Activated naive CD8-positive, alpha-beta T cell treated with anti-CD3 and anti-CD28 coated beads for 36 hours (primary cell): Measurements from ENCODE around the gene TRAF3IP3. TPM values are rescaled to one million over a fixed set of nuclear protein-coding genes. Genes with fewer than 3 reads are reported as not detected.
A peak's percentile ranks its signal among the peaks of the same experiment; 100 is the strongest.
"Not testable (repeated sequence)": the region's sequence is repeated elsewhere in the genome, so short reads cannot be mapped to it uniquely, and the experiment has no call there.

ENCODE experiments used
- DNase-seq: peaks from one replicate; pipeline ENCODE4 v3.0.0; 2021
- H3K27ac Mint-ChIP-seq: one replicate; pipeline ENCODE4 v1.8.0; 2022; ENCODE audit warnings: mild to moderate bottlenecking, moderate library complexity, mixed read lengths
- H3K27me3 Mint-ChIP-seq: one replicate; pipeline ENCODE4 v1.8.0; 2022; ENCODE audit warnings: mild to moderate bottlenecking, mixed read lengths
- H3K36me3 Mint-ChIP-seq: one replicate; pipeline ENCODE4 v1.8.0; 2021; ENCODE audit warnings: mild to moderate bottlenecking, mixed read lengths
- H3K4me1 Mint-ChIP-seq: one replicate; pipeline ENCODE4 v1.8.0; 2021; ENCODE audit warnings: mixed read lengths
- H3K4me3 Mint-ChIP-seq: one replicate; pipeline ENCODE4 v1.8.0; 2022; ENCODE audit warnings: mild to moderate bottlenecking, moderate library complexity, mixed read lengths
- H3K9me3 Mint-ChIP-seq: one replicate; pipeline ENCODE4 v1.8.0; 2022; ENCODE audit warnings: mixed read lengths
- total RNA-seq, 2 experiments: library from RNA; stranded (reverse); gene quantifications; one replicate each; pipeline ENCODE4 v1.2.3, GENCODE V29; 2021

The TRAF3IP3 gene
- total RNA-seq, 2 experiments from 2014 or later: 194 to 204 TPM

DNA sequence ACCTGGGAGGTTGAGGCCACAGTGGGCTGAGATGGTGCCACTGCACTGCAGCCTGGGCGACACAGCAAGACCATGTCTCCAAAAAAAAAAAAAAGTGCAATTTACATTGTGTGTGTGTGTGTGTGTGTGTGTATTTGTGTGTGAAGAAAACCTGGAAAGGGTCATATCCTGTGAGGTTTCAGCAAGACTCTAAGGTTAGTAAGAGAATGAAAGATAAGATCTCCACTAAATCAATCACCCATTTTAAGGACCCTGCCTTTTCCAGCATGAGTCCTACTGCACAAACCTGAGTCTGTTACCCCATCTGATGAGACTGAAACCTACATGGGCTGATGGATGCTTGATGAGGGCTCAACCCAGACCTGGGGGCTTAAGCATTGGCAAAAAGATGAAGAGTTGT is 33.4 kb downstream of the TRAF3IP3 start:
- Mint-ChIP-seq H3K4me1 (peaks cover 7% of the 10 kb centered on the region), H3K4me3 (no peak overlapping the region), H3K27ac (no peak overlapping the region), H3K27me3 (peaks cover 3% of the 10 kb centered on the region), H3K9me3 (peaks cover 2% of the 10 kb centered on the region), H3K36me3 (peaks cover 10% of the 10 kb centered on the region)
- DNase-seq: no peak

DNA sequence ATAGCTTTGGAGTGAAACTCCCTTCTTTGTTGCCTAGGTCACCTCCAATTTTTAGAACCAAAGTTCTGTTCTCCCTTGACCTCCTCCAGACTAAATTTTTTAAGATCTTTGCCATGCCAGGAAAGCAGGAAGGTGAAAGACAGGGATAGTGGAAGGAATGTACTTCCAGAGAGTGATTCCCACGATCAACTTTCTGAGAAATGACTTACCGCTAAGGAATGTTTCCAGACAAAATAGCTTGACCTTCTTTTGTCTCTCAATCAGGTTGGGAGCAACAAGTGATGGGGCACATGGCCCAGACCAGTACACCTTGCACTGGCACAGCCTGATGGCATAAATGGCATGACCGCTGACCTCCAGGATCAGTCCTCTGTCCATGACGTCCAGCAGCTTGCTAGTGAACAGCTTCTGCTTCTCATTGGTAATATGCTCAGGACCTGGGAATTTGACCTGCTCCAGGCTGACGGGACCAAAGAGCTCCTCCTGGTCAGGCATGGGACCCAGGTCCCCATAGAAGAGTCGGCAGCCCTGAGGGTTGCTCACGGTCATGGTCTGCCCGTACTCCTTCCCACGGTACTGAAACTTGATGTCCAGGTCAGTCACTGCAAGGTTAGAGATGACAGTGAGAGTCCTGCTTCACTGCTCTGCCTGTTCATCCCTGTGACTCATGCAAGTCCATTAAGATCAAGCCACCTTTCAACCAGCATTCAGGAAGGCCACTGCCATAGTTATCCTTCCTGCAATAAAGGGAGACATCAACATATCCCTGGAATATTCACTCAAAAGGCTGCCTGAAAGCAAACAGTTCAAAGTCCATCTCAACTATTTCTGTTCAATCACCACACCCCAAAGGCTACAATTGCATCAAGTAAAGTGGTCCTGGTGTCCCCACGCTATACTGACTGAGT is 34.7 kb downstream of the TRAF3IP3 start:
- peaks cover 9% of the 10 kb centered on the region for H3K36me3 Mint-ChIP-seq
- no peak overlapping the region for H3K27ac Mint-ChIP-seq
- no peaks in the 10 kb centered on the region for H3K4me1 Mint-ChIP-seq
- H3K27me3 Mint-ChIP-seq: no peaks in the 10 kb centered on the region
- peaks cover under 1% of the 10 kb centered on the region for H3K9me3 Mint-ChIP-seq
- no peak for DNase-seq
- no peak overlapping the region for H3K4me3 Mint-ChIP-seq

DNA sequence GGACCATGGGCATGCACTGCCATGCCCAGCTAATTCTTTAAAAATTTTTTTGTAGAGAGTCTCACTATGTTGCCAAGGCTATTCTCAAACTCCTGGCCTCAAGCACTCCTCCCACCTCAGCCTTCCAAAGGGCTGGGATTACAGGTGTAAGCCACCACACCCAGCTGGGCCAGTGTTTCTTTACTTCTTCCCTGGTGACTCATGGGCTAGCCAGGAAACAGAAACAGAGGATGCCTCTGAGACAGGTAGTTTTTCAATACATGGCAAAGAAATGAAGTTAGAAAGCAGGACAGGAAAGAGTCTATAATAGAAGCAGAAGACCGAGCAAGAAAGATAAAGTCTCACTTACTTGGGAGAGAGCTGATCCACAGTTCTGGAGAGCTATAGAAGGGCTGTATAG is 36.1 kb downstream of the TRAF3IP3 start:
- H3K4me1 Mint-ChIP-seq: no peaks in the 10 kb centered on the region
- H3K36me3 Mint-ChIP-seq: peaks cover 9% of the 10 kb centered on the region
- no peak overlapping the region for H3K27ac Mint-ChIP-seq
- no peak for DNase-seq
- H3K4me3 Mint-ChIP-seq: no peak overlapping the region
- H3K27me3 Mint-ChIP-seq: no peaks in the 10 kb centered on the region
- H3K9me3 Mint-ChIP-seq: no peaks in the 10 kb centered on the region

DNA sequence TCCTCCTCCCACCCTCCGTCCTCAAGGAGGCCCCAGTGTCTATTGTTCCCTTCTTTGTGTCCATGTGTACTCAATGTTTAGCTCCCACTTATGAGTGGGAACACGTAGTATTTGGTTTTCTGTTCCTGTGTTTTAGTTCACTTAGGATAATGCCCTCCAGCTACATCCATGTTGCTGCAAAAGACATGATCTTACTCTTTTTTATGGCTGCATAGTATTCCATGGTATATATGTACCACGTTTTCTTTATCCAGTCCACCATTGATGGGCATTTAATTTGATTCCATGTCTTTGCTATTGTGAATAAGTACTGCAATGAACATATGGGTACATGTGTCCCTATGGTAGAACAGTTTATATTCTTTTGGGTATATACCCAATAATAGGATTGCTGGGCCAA is 37.9 kb downstream of the TRAF3IP3 start:
- H3K4me3 Mint-ChIP-seq, H3K27me3 Mint-ChIP-seq, DNase-seq, H3K4me1 Mint-ChIP-seq, H3K9me3 Mint-ChIP-seq, H3K27ac Mint-ChIP-seq: not testable (repeated sequence)
- H3K36me3 Mint-ChIP-seq: peaks cover 11% of the 10 kb centered on the region

DNA sequence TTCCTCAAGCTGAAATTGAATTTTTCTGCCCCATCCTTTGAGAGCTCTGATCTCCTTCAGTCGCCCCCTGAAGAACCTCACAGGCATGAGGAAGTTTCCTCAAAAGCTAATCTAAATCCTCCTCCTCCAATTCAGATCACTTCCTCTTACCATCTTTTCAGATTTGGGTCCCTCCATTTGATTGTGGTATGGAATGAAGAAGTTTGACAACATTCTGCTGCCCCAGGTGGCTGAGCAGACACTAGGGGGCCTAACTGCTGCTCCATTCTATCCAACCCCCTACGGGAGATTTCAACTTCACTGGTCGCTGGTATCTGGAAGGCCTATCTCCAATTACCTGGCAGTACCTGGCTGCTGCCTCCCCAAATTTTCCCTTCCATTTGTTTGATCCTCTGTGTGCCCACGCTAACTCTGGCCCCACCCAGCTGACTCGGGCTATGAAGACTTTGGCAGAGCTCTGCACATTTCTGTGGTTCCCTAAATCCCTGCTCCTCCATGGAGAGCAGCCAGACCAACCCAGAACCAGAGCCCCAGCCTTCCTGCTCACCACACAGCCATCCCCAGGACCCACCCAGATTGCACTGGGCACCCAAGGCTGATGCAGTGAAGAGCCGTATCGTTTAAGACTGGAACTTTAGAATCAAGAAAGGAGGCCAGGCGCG is 42.3 kb downstream of the TRAF3IP3 start:
- Mint-ChIP-seq H3K9me3 (no peaks in the 10 kb centered on the region), H3K4me3 (no peak overlapping the region)

DNA sequence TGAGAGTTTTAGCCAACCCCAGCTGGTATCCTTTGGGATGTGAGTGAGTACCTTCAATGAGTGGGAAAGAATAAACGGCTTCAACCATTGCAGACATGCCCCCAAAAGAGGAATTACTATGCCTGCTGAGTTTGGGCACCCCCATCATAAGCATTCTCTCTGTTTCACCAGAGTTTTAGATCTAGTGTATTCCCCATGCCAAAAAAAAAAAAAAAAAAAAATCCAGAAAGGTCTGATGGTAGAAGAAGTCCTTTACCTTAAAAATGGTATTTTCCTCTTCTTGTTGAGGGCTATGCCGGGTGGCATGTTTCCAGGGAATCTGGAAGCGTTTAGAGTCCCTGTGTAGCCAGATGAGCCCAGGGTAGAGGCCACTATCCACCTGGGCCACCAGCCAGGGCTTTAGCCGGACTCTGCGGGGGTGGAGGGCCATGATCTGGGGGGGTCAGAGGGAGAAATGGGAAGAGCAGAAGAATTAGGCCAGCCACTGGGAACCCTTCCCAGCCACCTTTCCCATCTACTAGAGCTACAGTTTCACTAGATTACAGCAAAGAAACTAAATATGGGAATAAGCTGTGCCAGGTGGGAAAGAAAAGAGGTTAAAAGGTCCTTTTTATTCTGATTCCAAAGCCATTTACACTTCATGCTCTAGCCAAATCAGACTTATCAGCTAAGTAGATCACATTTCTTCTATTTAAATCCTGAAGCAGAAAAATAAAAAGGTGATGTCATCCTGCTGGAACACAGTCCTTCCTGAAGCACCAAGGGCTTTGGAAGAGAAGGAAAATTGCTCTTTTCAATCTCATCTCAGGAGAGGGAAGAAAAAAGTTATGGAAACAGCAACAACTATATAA is 45.4 kb downstream of the TRAF3IP3 start:
- H3K27me3 Mint-ChIP-seq: no peaks in the 10 kb centered on the region
- H3K27ac Mint-ChIP-seq: no peak overlapping the region
- no peak overlapping the region for H3K4me3 Mint-ChIP-seq
- H3K9me3 Mint-ChIP-seq: no peaks in the 10 kb centered on the region
- H3K36me3 Mint-ChIP-seq: peaks cover 2% of the 10 kb centered on the region
- DNase-seq: no peak
- H3K4me1 Mint-ChIP-seq: peaks cover 17% of the 10 kb centered on the region

More for the DNA sequence above, 42.3 kb downstream of the TRAF3IP3 start:
- Mint-ChIP-seq H3K4me1 (no peaks in the 10 kb centered on the region), H3K36me3 (peaks cover 6% of the 10 kb centered on the region), H3K27me3 (no peaks in the 10 kb centered on the region), H3K27ac (no peak overlapping the region)
- no peak for DNase-seq

DNA sequence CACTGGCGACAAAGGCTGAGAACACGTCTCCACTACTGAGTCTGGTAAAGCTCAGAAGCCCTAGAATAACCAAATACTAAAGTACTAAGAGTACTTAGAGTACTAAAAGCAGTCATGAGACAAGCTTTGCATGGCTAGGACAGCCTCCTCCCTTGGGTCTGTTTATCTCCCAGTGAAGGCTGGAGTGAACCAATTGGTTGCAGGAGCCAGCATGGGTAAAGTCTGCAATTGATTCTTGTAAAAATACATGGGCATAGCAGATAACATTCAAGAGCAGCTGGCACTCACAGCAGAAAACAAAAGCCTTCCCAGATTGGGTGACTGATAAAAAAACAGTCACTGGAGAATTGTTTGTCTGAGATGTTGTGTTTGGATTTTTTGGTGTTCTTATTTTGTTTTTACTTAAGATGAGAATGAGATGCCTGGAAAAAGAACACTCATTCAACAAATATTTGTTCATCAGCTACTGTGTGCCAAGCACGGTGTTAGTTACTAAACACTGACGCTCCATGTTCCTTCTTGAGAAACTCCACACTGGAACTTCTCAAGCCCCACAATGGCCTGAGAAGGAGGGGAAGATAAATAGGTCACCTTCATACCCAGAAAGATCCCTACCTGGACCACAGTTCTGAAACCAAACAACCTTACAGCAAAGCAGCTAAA is 46.4 kb downstream of the TRAF3IP3 start:
- H3K27ac Mint-ChIP-seq: no peak overlapping the region

DNA sequence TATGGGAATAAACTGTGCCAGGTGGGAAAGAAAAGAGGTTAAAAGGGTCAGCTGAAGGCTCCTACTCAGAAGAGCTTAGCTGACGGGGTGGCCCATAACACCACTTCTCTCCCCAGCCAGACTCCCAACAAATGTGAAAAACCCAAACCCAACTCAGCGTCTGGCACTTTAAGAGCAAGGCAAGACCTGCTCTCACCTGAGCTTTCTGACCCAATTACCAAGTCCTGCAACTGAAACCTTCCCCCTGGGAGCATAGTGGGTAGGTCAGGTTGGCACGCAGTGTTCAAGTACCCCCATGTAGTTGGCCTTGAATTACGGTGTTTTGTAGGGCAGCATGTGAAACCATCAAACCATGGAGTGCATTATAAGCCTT is 46.9 kb downstream of the TRAF3IP3 start:
- H3K36me3 Mint-ChIP-seq: peaks cover 2% of the 10 kb centered on the region
- no peak overlapping the region for H3K4me3 Mint-ChIP-seq
- no peak overlapping the region for H3K27ac Mint-ChIP-seq
- no peaks in the 10 kb centered on the region for H3K9me3 Mint-ChIP-seq
- peaks cover 25% of the 10 kb centered on the region for H3K4me1 Mint-ChIP-seq
- no peak for DNase-seq
- no peaks in the 10 kb centered on the region for H3K27me3 Mint-ChIP-seq

More for the DNA sequence above, 46.4 kb downstream of the TRAF3IP3 start:
- Mint-ChIP-seq H3K4me1 (peaks cover 21% of the 10 kb centered on the region), H3K27me3 (no peaks in the 10 kb centered on the region), H3K4me3 (no peak overlapping the region), H3K36me3 (peaks cover 2% of the 10 kb centered on the region), H3K9me3 (no peaks in the 10 kb centered on the region)
- no peak for DNase-seq

DNA sequence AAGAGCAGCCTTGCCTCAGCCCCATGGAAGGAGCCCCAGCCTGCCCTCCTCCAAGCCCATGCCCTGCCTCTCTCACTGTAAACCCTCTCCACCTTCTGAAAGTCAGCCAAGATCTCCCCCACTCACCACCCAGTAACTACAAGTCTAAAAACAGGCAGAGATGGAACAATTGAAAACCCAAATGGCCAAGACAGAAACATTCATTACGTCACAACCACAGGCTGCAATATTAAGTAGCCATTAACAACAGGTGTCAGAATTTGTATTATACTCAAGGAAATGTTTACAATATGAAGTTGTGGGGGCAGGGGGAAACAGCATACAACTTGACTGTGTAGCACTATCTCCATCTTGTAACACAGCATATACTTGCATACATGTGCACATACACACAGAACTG is 47.7 kb downstream of the TRAF3IP3 start:
- H3K27ac Mint-ChIP-seq: no peak overlapping the region
- H3K9me3 Mint-ChIP-seq: no peaks in the 10 kb centered on the region
- no peak for DNase-seq
- H3K36me3 Mint-ChIP-seq: no peaks in the 10 kb centered on the region
- H3K27me3 Mint-ChIP-seq: no peaks in the 10 kb centered on the region
- H3K4me1 Mint-ChIP-seq: peaks cover 25% of the 10 kb centered on the region
- H3K4me3 Mint-ChIP-seq: no peak overlapping the region

DNA sequence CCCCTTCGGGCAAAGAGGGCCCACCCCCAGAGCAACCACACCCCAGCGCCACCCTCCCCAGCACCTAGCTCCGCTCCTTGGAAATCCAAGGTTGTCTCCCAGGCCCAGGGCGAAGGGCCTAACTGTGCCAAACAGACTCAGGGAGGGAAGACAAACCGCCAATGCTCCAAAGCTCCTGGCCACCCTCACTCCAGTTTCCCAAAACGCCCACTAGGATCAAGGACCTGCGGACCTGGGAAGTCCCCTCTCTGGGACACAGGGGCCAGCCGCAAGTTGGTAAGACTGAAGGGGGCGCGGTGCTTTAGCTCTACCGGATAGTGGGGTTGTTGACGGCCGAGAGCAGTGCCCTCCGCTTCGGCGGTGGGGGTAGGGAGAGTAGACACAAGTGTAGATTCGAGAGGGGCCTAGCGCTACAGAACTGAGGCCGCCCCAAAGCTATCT is 49.5 kb downstream of the TRAF3IP3 start:
- Mint-ChIP-seq H3K9me3 (no peaks in the 10 kb centered on the region), H3K27ac (no peak overlapping the region), H3K36me3 (no peaks in the 10 kb centered on the region), H3K4me3 (peak overlapping the region; percentile 87), H3K4me1 (peaks cover 25% of the 10 kb centered on the region), H3K27me3 (no peaks in the 10 kb centered on the region)
- no peak for DNase-seq

DNA sequence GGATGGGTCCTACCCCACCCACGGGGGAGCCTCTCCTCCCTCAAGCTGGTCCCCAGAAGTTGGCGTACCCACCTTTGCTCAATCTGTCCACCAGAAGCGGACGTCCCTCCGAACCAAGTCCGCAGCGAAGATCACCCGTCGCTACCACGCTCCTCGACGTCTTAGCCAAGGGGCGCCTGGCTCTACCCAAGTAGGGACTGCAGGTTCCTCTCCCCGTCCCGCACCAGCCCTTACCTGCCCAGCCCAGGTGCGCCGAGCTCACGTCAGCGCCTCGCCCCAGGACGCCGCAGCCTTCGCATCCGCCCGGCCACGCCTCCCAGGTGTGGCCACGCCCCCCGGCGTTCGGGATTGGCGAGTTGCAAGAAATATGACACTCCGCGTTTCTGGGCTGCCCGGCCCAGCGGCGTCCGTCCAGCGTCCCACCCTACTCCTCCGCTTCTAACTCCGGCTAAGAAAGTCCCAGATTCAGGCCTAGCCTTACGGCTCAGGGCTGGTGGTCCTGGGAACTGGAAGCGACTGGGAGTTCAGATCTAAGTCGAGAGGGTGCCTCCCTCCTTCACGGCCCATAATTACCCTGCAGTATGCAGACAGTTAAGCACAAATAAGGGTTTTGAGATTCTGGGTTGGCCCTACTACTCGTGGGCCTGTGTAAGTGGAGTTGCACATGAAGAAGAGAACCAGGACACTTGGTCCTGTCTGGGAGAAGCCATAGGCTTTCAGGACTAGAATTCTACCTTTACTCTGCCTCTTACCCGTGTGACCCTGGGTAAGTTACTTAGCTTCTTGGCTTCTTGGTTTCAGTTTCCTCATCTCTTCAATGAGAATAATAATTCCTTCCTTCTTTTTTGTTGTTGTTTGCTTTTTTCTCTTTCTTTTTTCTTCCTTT is 50.3 kb downstream of the TRAF3IP3 start, which contains the start of gene IRF6:
TSS of gene IRF6 (minus strand) at position 268 of the 886 bp plus-strand sequence. CDS start 4,729 bp downstream, outside the sequence.
- peak within 1 kb of the TSS; percentile 89 for H3K27ac Mint-ChIP-seq

DNA sequence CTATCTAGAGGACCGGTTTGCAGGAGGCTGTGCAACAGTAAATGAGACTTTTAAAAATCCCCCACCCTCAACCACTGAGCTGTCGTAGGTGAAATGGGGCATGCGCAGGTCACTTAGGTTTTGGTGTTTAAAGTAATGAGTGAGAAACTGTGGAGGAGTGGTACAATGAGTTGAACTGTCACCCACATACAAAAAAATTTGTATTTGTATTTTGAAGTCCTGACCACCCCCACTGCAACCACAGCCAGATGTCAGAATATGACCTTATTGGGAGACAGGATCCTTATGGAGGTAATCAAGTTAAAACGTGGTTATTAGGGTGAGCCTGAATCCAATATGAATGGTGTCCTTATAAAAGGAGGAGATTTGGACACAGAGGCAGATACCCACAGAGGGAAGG is 51.7 kb downstream of the TRAF3IP3 start:
- no peaks in the 10 kb centered on the region for H3K9me3 Mint-ChIP-seq
- no peaks in the 10 kb centered on the region for H3K27me3 Mint-ChIP-seq
- H3K4me3 Mint-ChIP-seq: no peak overlapping the region
- no peak overlapping the region for H3K27ac Mint-ChIP-seq
- no peaks in the 10 kb centered on the region for H3K36me3 Mint-ChIP-seq
- no peak for DNase-seq
- H3K4me1 Mint-ChIP-seq: peaks cover 25% of the 10 kb centered on the region

More for the DNA sequence above, 50.3 kb downstream of the TRAF3IP3 start, which contains the start of gene IRF6:
- H3K36me3 Mint-ChIP-seq: no peaks in the 10 kb centered on the region
- no peaks in the 10 kb centered on the region for H3K27me3 Mint-ChIP-seq
- no peaks in the 10 kb centered on the region for H3K9me3 Mint-ChIP-seq
- DNase-seq: peak; percentile 81
- H3K4me3 Mint-ChIP-seq: peak within 1 kb of the TSS; percentile 87
- peaks cover 25% of the 10 kb centered on the region for H3K4me1 Mint-ChIP-seq

DNA sequence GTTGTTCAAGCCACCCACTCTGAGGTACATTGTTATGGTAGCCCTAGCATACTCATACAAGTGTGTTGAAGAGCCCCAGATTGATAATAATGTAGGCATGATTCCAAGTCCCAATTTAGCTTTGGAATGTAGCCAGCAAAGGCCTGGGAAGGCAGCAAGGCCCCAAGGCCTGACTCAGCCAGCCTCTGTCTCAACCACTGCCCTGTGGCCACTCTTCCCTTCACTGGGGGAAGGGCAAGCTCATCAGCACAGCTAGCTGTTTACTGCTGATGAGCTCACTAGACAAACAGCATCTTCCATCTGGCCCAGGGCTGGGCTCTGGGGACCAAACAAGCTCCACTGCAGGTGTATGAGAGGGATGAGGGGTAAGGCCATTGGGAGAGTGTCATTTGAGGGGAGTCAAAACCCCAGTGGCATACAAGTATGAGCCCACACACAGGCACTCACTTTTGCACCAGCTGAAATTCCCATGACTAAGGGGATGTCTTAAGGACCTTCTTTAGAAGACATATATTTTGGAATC is 52.3 kb downstream of the TRAF3IP3 start:
- Mint-ChIP-seq H3K4me1 (peaks cover 25% of the 10 kb centered on the region), H3K9me3 (no peaks in the 10 kb centered on the region), H3K36me3 (no peaks in the 10 kb centered on the region), H3K27ac (no peak overlapping the region), H3K27me3 (no peaks in the 10 kb centered on the region), H3K4me3 (no peak overlapping the region)
- DNase-seq: no peak
